WTC11 (cell line): Measurements from ENCODE around the gene SUSD6. TPM values are rescaled to one million over a fixed set of nuclear protein-coding genes. Genes with fewer than 3 reads are reported as not detected.

Experiments used
- ATAC-seq: fragments of 200-7000 bp; cut with Tn5 transposase; 2 replicates; pipeline ENCODE4 v1.10.0; 2021; ENCODE audit warnings: mild to moderate bottlenecking, moderate library complexity
- CTCF ChIA-PET: fragments of 300-600 bp; sonication (Branson Sonifier 250); formaldehyde crosslinking; loops from one replicate; lab custom pipeline; 2021; ENCODE audit warnings: antibody characterized with exemption; lab: Charles Lee
- POLR2A ChIA-PET: fragments of 350-600 bp; sonication (Branson Sonifier 250); formaldehyde crosslinking; loops from one replicate; lab custom pipeline; 2021; ENCODE audit warnings: antibody characterized with exemption; lab: Charles Lee
- DNase-seq: peaks from one replicate; pipeline ENCODE4 v3.0.0; 2021; ENCODE audit warnings: low spot score
- H3K27ac Mint-ChIP-seq: 2 replicates; pipeline ENCODE4 v1.8.0; 2021; ENCODE audit warnings: mixed read lengths
- H3K27me3 Mint-ChIP-seq: 2 replicates; pipeline ENCODE4 v1.8.0; 2021; ENCODE audit warnings: low read depth, mild to moderate bottlenecking, moderate library complexity, mixed read lengths
- H3K36me3 Mint-ChIP-seq: 2 replicates; pipeline ENCODE4 v1.8.0; 2021; ENCODE audit warnings: mixed read lengths
- H3K4me1 Mint-ChIP-seq: 2 replicates; pipeline ENCODE4 v1.8.0; 2022; ENCODE audit warnings: mixed read lengths
- H3K4me3 Mint-ChIP-seq: 2 replicates; pipeline ENCODE4 v1.8.0; 2021; ENCODE audit warnings: mild to moderate bottlenecking, moderate library complexity, mixed read lengths
- H3K9me3 Mint-ChIP-seq: 2 replicates; pipeline ENCODE4 v1.8.0; 2021; ENCODE audit warnings: mixed read lengths
- ATF3 ChIP-seq: sonication (generic); formaldehyde crosslinking; conservative IDR thresholded peaks from 2 replicates; pipeline ENCODE4 v1.8.1; 2022; ENCODE audit warnings: mild to moderate bottlenecking, missing genetic modification reagents
- CDX4 ChIP-seq: fragments of 250-450 bp; sonication (Bioruptor Pico); IDR thresholded peaks from 2 replicates; pipeline ENCODE4 v1.9.0; 2021; ENCODE audit warnings: moderate library complexity, mild to moderate bottlenecking, inconsistent platforms, borderline replicate concordance
- CREM ChIP-seq: sonication (generic); formaldehyde crosslinking; IDR thresholded peaks from 2 replicates; pipeline ENCODE4 v1.8.1; 2022; ENCODE audit warnings: mild to moderate bottlenecking, missing genetic modification reagents, moderate library complexity
- E2F5 ChIP-seq: sonication (generic); formaldehyde crosslinking; IDR thresholded peaks from 2 replicates; pipeline ENCODE4 v1.8.1; 2022; ENCODE audit warnings: mild to moderate bottlenecking, moderate library complexity, missing genetic modification reagents
- FOXK1 ChIP-seq: sonication (generic); formaldehyde crosslinking; IDR thresholded peaks from 2 replicates; pipeline ENCODE4 v1.8.0; 2022; ENCODE audit warnings: mild to moderate bottlenecking, moderate library complexity, missing genetic modification reagents
- HMGXB4 ChIP-seq: sonication (generic); formaldehyde crosslinking; IDR thresholded peaks from 2 replicates; pipeline ENCODE4 v1.8.1; 2023; ENCODE audit warnings: mild to moderate bottlenecking, moderate library complexity, missing genetic modification reagents
- JUN ChIP-seq: sonication (generic); formaldehyde crosslinking; IDR thresholded peaks from 2 replicates; pipeline ENCODE4 v1.8.0; 2023; ENCODE audit warnings: mild to moderate bottlenecking, missing genetic modification reagents
- MXD4 ChIP-seq: fragments of 250-450 bp; sonication (Bioruptor Pico); IDR thresholded peaks from 2 replicates; pipeline ENCODE4 v1.8.0; 2021; ENCODE audit warnings: mild to moderate bottlenecking, moderate library complexity, borderline replicate concordance
- PRRX2 ChIP-seq: fragments of 250-450 bp; sonication (Bioruptor Pico); IDR thresholded peaks from 2 replicates; pipeline ENCODE4 v1.8.0; 2021; ENCODE audit warnings: mild to moderate bottlenecking
- RORB ChIP-seq: fragments of 250-450 bp; sonication (Bioruptor Pico); IDR thresholded peaks from 2 replicates; pipeline ENCODE4 v1.9.0; 2021; ENCODE audit warnings: mild to moderate bottlenecking
- TP53 ChIP-seq: sonication (generic); formaldehyde crosslinking; IDR thresholded peaks from 2 replicates; pipeline ENCODE4 v1.8.1; 2023; ENCODE audit warnings: mild to moderate bottlenecking, missing genetic modification reagents
- ZNF138 ChIP-seq: sonication (generic); formaldehyde crosslinking; conservative IDR thresholded peaks from 2 replicates; pipeline ENCODE4 v1.8.1; 2022; ENCODE audit warnings: mild to moderate bottlenecking, moderate library complexity, missing genetic modification reagents
- ZNF317 ChIP-seq: sonication (generic); formaldehyde crosslinking; IDR thresholded peaks from 2 replicates; pipeline ENCODE4 v1.8.1; 2023; ENCODE audit warnings: low read depth, mild to moderate bottlenecking, moderate library complexity, missing genetic modification reagents, borderline replicate concordance
- ZNF423 ChIP-seq: fragments of 250-450 bp; sonication (Bioruptor Pico); IDR thresholded peaks from 2 replicates; pipeline ENCODE4 v2.1.2; 2022; ENCODE audit warnings: mild to moderate bottlenecking, moderate library complexity
- total RNA-seq: library from RNA; stranded (reverse); gene quantifications from 3 replicates; pipeline ENCODE4 v1.2.3, GENCODE V29; 2021
- TF ChIP-seq, protein P1 (sequence below): sonication (generic); formaldehyde crosslinking; IDR thresholded peaks from 2 replicates; pipeline ENCODE4 v1.8.1; 2022; ENCODE audit warnings: low read depth, mild to moderate bottlenecking, moderate library complexity, missing genetic modification reagents, borderline replicate concordance
- TF ChIP-seq, protein P2 (sequence below): fragments of 250-450 bp; sonication (Bioruptor Pico); IDR thresholded peaks from 2 replicates; pipeline ENCODE4 v1.9.0; 2021; ENCODE audit warnings: mild to moderate bottlenecking, borderline replicate concordance

SUSD6 gene
- total RNA-seq, 1 experiment from 2014 or later, result 10.1 TPM

DNA sequence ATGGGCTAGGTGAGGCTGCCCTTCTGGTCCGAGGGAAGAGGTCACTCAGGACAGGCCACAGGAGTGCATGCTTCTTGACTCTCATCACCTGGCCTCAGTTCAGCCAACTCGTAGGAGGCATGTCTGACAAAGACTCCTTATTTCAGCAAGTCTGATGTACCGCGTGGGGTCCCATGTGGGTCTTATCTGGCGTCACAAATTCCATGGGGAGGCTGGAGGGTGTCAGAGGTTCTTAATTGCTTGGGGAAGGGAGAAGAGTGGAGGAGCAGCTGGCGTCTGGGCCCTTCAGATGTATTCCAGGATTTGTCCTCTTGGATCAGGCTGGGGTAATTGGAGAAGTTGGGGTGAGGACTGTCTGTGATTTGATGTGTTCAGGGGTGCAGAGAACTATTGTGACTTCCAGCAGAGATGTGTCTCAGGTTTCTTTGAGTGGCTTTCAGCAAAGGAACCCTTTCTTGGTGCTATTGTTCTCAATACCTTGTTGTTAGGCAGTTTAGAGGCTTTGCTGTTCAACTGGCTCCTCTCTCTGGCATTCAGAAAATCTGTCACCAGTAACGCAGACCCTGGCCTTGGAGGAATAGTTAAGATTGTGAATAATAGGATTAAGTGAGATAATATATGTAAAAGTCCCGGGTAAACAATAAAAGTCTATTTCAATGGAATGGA lies 60.1 kb downstream of the SUSD6 start (continued):
- TF ChIP-seq HMGXB4 (CRISPR knock-in tag) (no peak), PRRX2 (CRISPR knock-in tag) (no peak), RORB (CRISPR knock-in tag) (no peak), CDX4 (CRISPR knock-in tag) (no peak), ZNF423 (no peak), JUN (no peak), ZNF317 (CRISPR knock-in tag) (no peak), ZNF138 (CRISPR knock-in tag) (no peak), ATF3 (no peak)
- TF ChIP-seq, protein P1, sequence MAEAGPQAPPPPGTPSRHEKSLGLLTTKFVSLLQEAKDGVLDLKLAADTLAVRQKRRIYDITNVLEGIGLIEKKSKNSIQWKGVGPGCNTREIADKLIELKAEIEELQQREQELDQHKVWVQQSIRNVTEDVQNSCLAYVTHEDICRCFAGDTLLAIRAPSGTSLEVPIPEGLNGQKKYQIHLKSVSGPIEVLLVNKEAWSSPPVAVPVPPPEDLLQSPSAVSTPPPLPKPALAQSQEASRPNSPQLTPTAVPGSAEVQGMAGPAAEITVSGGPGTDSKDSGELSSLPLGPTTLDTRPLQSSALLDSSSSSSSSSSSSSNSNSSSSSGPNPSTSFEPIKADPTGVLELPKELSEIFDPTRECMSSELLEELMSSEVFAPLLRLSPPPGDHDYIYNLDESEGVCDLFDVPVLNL (CRISPR knock-in tag), result no peak
- TF ChIP-seq, protein P2, sequence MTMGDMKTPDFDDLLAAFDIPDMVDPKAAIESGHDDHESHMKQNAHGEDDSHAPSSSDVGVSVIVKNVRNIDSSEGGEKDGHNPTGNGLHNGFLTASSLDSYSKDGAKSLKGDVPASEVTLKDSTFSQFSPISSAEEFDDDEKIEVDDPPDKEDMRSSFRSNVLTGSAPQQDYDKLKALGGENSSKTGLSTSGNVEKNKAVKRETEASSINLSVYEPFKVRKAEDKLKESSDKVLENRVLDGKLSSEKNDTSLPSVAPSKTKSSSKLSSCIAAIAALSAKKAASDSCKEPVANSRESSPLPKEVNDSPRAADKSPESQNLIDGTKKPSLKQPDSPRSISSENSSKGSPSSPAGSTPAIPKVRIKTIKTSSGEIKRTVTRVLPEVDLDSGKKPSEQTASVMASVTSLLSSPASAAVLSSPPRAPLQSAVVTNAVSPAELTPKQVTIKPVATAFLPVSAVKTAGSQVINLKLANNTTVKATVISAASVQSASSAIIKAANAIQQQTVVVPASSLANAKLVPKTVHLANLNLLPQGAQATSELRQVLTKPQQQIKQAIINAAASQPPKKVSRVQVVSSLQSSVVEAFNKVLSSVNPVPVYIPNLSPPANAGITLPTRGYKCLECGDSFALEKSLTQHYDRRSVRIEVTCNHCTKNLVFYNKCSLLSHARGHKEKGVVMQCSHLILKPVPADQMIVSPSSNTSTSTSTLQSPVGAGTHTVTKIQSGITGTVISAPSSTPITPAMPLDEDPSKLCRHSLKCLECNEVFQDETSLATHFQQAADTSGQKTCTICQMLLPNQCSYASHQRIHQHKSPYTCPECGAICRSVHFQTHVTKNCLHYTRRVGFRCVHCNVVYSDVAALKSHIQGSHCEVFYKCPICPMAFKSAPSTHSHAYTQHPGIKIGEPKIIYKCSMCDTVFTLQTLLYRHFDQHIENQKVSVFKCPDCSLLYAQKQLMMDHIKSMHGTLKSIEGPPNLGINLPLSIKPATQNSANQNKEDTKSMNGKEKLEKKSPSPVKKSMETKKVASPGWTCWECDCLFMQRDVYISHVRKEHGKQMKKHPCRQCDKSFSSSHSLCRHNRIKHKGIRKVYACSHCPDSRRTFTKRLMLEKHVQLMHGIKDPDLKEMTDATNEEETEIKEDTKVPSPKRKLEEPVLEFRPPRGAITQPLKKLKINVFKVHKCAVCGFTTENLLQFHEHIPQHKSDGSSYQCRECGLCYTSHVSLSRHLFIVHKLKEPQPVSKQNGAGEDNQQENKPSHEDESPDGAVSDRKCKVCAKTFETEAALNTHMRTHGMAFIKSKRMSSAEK (CRISPR knock-in tag), result no peak

DNA sequence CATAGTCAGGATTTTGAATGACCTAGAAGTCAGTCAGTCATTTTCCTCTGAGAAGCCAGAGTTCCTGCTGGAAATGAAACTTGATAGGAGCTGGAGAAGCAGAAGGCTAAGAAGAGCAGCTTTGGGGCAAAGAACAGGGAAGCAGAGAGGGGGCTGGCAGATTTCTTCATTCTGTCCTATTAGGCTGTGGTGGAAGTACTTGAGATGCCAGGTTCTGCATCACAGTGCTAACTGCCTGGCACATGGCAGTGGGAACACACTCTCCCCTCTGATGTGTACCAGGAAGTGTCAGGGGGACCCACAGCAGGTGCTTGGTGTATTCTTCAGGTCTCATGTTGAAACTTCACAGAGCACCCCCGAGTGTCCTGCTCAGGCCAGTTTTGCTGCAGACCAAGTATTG lies 61.0 kb downstream of the SUSD6 start:
- Mint-ChIP-seq H3K4me1 (peaks cover 35% of the 10 kb centered on the region), H3K27ac (no peak overlapping the region), H3K9me3 (peaks cover 3% of the 10 kb centered on the region; the same call in 1 of the 2 replicates), H3K36me3 (no peaks in the 10 kb centered on the region), H3K4me3 (no peak overlapping the region), H3K27me3 (no peaks in the 10 kb centered on the region)
- DNase-seq, result no peak
- POLR2A ChIA-PET, result no interaction called here
- TF ChIP-seq CREM (CRISPR knock-in tag), result no peak
- CTCF ChIA-PET, result interaction anchor here (0.8 to 2.0 kb wide), 2 partner anchors 24 to 92 kb away, joined by 3 to 4 read pairs; no protein-coding TSS in a partner anchor
- no peak for ATAC-seq

GRCh38 chr14:69673104-69673503 lies 61.7 kb downstream of the SUSD6 start:
- ATAC-seq, result no peak
- no peaks in the 10 kb centered on the region for H3K27me3 Mint-ChIP-seq
- ChIA-PET CTCF (interaction anchor here (2.0 kb wide), 1 partner anchor 93 kb away, joined by 4 read pairs; no protein-coding TSS in a partner anchor), POLR2A (no interaction called here)
- no peaks in the 10 kb centered on the region for H3K36me3 Mint-ChIP-seq
- H3K9me3 Mint-ChIP-seq, result peaks cover 3% of the 10 kb centered on the region; the same call in 1 of the 2 replicates
- DNase-seq, result no peak
- TF ChIP-seq HMGXB4 (CRISPR knock-in tag), result no peak
- no peak for TF ChIP-seq E2F5 (CRISPR knock-in tag)
- no peak for TF ChIP-seq FOXK1 (CRISPR knock-in tag)
- TF ChIP-seq TP53 (CRISPR knock-in tag), result no peak
- TF ChIP-seq MXD4 (CRISPR knock-in tag), result no peak
- no peak overlapping the region for H3K4me3 Mint-ChIP-seq
- H3K4me1 Mint-ChIP-seq, result peaks cover 32% of the 10 kb centered on the region
- H3K27ac Mint-ChIP-seq, result no peak overlapping the region
